Embryonic facial prominence (tissue), 1 donor: ENCODE measurements around the gene DPY19L2.
A peak's percentile ranks its signal among the peaks of the same experiment; 100 is the strongest.
"Not testable (repeated sequence)": the region's sequence is repeated elsewhere in the genome, so short reads cannot be mapped to it uniquely, and the experiment has no call there.

Experiments
- DNase-seq: peaks from one replicate; pipeline ENCODE4 v3.0.0-alpha.2; 2016; ENCODE audit errors: extremely low spot score

DPY19L2 gene

DNA sequence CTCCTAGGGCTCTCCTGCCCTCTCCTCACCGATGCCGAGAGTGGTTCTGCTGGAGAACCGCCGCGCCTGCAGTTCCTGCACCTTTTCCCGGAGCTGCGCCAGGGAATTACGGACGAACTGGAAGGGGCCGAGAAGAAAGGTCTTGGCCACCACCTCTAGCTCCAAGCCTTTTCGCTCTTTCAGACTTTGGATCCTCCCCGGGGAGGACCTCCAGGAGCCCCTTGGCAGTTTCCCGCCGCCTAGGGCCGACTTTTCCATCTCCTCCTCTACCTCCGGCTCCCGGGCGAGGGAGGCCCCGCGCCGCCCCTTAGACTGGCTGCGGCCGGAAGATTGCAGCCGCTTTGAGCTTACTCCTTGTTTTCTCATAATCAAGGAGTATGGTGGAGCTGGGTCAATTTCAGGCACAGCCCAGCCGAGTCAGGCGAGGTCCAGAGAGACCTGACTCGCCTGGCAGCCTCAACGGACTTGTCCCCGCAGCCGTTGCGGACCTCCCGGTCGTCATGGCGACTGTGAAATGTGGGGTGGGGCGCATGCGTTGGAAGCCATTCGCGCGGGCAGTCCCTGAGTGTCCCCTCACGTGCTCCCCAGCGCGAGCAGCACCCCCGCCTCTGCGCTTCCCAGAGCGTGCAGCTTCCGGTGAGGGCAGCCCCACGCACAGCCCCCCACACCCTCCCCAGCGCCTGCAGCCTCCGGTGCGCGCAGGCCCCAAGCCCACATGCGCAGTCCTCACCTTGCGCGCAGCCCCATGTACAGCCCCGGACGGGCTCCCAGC, at the start of gene DPY19L2:
DPY19L2 (minus strand) TSS at position 466 of the 772 bp plus-strand sequence; CDS start at position 366, 100 bp downstream.
- DNase-seq = peak; percentile 20

DNA sequence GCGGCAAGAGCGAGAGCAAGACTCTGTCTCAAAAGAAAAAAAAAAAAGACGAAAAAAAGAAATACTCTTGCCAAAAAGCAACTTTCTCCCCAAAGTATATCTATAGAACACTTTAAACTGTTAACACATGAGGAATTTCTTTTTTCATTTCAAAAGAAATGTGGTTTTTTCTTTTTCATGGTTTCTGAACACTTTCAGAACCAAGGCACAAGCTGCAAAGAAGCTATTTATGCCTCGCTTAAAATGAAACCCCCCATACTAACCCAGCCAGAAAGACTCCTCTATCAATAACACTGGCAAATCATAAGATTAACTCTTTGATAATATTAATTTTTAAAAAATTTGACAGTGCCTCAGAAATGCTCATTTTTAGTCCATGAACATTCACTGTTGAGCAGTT, 48.6 kb upstream of the DPY19L2 start:
- DNase-seq = not testable (repeated sequence)

DNA sequence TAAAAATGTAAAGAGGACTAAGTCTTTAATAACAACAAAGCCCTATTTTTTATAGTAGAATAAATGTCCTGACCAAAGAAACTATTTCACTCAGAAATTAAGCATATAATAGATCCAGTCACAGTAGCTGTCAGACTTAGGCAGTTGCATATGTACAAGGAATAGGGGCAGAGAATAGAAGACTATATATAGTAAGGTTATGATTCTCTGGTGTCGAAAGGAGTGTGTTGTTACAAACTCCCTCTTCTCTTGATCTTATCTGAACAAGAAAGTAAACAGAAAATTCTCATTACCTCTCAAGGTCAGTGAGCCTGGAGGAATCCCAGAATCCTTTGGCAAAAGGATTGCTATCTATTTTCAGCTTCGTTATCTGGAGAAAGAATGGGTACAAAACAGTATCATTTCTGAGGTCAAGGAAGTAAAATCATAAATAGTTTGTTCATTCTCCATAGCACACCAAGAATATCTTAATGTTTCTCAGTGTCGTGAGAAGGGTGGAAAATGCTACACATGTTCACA, 46.9 kb upstream of the DPY19L2 start:
- DNase-seq = not testable (repeated sequence)

DNA sequence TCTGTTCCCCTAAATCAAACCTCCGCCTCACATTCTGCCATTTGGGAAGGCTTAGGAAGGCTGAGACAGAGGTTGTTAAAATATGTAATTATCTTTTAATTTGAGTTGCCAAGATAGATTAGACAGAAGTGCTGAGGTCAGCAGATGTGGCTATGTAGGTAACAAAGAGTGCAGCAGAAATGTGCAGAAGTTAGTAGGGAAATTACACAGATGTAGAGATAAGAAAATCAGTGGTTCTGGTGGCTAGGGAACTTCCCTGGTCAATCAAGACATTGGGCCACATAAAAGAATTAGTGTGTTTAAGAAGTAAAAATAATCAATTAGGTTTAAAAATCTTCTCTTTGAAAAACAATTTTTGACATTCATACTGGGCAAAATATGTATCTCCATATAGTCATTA, 46.1 kb upstream of the DPY19L2 start:
- not testable (repeated sequence) for DNase-seq

DNA sequence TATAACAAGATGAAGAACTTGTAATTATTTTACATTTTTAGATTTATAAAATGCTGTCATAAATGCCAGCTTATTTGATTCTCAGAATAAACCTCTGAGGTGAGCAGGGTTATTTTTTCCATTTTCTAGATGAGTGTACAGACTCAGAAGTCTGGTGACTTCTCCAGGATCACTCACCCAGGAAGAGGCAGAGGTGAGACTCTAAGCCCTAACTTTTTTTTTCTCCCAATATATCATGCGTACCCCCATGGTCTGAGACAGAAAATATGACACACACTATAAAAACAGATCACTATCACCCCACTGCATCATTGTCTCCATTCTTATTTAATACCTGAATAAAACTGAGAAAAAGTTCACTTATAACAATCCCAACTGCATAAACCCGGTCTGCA, 45.4 kb upstream of the DPY19L2 start:
- DNase-seq = not testable (repeated sequence)

DNA sequence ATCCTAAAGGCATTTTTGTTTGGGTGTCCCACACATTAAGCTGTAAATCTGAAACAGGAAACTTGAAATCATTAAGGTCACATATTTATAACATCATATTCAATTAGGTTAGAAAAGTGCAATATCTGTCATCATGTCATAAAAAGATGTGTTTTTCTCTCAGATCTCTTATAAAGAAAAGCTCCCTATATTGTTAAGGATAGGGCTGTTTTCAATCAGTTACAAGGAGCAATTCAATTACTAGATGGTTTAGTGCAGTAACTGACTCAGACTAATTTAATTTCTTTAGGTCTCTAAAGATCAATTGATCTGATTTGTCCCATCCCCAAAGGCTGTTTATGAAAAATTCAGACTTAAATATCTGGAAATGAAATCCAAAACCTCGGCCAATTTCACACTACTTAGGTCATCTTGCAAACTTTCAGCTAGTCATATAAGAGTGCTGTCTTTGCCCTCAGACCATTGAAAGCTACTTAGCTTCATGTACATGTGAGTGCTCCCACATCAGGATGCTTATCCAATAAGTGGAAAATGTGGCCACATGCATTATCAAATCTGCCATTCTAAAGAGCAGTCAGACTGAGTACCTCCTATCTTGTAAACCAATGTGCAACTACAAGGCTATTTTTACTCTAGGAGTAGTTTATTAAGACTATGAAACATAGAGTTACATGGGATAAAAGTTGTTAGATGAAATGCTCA, 44.8 kb upstream of the DPY19L2 start:
- DNase-seq = not testable (repeated sequence)

DNA sequence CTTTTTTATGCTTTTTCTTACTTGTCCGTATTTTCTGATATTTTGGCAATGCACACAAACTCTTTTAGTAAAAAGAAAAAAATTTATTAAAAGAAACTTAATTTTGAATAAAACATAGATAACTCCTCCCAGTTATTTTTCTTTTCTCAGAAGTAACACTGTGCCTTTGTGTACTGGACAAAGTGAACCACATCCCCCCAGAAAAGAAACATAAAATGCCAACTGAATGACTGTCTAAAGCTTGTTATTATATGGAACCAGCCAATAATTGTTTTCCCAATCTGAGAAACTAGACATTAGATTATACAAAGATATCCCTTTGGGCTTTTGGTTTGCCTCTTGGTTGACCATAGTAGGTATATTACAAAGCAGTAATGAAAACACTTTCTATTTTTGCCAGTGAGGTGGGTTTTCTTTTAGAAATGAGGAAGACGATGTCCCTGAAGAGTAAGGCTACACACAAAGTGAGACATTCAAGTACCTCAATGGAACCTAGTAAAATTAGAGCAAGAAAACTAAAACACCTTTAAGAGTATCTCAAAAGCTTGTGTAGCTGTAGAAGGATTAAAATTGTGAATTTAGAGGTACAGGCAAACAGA, 44.2 kb upstream of the DPY19L2 start:
- not testable (repeated sequence) for DNase-seq

DNA sequence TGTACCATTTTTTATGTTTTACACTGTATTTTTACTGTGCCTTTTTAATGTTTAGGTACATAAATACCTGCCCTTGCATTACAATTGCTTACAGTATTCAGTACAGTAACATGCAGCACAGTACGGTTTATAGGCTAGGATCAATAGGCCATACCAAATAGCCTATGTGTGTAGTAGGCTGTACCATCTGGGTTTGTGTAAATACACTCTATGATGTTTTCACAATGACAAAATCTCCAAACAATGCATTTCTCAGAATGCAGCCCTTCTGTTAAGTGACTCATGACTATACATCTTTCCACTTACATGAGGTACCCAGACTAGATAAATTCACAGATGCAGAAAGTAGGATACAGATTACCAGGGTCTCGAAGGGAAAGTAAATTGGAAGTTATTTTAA, 43.0 kb upstream of the DPY19L2 start:
- not testable (repeated sequence) for DNase-seq

DNA sequence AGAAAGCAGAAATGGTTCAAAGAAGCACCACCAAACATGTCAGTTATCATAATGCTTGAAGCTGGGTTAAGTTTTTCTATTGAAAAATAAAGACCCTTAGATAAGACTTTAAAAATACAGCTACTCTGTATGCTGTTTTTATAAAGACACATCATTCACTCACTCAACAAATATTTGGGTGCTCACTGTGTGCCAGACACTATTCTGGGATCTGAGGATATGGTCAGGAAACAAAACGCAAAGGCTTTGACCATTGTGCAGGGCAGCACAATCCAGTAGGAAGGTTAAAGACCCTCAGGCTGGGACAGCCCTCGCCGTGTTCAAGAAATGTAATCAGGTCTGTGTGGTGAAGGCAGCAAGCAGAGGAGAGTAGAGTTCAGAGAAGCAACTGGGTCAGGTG, 38.0 kb upstream of the DPY19L2 start:
- DNase-seq = no peak

DNA sequence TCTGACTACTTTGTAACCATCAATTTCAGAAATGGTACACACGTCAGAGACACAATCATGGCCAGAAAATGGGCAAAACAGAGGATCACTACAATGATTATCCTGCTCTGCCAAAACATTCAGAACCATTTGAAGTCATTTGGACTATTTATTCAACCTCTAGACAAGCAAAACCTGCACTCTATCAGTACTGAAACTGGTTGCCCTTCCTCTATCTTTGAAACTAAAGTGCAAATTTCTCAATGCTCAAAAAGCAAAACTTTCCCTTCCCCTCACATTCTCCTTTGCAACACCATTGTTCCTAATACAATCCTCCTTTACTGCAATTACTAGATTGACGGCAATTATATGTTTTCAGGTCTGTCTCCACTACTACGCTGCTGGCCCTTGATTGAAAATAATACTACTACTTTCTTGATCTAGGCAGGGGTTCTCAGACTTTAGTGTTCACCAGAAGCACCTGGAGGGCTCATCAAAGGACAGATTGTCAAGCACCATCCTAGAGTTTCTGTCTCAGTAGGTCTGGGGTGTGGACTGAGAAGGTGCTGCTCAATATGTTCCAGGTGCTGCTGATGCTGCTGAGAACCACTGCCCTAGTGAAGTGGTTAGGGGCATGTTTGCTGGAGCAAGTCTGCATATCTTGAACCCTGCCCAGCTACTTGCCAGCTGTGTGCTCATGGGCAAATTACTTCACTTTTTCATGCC, 31.5 kb upstream of the DPY19L2 start:
- not testable (repeated sequence) for DNase-seq

DNA sequence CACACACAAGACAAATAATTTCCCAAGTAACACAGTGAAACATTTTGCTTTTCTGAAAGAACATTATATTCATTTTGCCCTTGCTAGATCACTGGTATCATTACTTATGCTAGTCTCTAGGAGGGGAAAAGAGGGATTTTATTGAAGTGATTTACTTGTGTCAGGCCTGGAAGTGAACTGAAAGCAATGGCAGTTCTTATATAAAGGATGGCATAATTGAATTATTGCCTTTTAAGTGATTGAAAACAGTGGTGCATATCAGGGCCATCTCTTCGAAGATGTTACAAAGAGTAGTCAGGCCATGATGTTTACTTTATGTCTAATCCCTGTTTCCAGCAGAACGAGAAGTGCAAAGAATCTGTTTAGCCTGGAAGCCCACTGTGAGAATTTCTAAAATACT, 30.7 kb upstream of the DPY19L2 start:
- DNase-seq = not testable (repeated sequence)

DNA sequence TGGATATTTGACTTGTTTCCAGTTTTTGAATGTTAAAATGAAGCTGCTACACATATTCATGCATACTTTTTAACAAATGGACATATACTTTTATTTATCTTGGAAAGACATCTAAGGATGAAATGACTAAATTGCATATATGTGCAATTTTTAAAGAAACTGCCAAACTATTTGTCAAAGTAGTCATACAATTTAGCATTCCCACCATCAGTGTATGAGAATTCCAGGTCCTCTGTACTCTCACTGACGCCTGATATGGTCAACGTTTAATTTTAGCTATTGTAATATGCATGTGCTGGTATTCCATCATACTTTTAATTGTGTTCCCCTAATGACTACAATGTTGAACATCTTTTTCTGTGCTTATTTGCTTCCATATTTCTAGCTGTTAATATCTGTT, 22.5 kb upstream of the DPY19L2 start:
- DNase-seq = not testable (repeated sequence)

DNA sequence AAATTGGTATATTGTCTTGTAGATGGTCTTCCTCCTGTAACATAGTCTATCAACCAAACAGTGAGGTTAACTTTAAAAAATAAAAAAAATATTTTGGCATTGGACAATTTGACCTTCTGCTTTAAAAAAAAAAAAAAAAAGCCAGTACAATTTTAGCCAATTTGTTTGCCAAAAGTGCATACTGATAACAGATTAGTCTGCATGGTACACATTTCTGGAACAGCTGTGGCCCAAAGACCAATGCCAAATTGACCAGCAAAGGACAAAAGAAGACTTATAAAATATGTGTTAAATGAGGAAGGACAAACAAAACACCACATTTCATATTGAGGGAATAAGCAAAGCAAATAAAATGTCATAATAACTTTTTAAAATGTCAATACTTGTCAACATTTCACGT, 20.8 kb upstream of the DPY19L2 start:
- not testable (repeated sequence) for DNase-seq

DNA sequence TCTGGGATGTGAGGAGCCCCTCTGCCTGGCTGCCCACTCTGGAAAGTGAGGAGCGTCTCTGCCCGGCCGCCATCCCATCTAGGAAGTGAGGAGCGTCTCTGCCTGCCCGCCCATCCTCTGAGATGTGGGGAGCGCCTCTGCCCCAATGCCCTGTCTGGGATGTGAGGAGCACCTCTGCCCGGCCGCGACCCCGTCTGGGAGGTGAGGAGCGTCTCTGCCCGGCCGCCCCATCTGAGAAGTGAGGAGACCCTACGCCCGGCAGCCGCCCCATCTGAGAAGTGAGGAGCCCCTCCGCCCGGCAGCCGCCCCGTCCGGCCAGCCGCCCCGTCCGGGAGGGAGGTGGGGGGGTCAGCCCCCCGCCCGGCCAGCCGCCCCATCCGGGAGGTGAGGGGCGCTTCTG, 18.3 kb upstream of the DPY19L2 start:
- not testable (repeated sequence) for DNase-seq

DNA sequence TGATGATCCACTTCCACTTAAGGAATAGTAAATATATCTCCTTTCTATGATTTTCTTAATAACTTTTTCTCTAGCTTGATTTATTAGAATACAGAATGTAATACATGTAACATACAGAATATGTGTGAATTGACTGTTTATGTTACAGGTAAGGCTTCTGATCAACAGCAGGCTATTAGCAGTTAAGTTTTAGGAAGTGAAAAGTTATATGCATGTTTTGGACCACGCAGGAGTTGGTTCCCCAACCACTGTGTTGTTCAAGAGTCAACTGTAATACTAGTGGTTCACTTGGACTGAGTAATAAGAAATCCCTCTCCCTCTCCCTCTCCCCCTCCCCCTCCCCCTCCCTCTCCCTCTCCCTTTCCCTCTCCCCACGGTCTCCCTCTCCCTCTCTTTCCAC, 17.5 kb upstream of the DPY19L2 start:
- DNase-seq = not testable (repeated sequence)

DNA sequence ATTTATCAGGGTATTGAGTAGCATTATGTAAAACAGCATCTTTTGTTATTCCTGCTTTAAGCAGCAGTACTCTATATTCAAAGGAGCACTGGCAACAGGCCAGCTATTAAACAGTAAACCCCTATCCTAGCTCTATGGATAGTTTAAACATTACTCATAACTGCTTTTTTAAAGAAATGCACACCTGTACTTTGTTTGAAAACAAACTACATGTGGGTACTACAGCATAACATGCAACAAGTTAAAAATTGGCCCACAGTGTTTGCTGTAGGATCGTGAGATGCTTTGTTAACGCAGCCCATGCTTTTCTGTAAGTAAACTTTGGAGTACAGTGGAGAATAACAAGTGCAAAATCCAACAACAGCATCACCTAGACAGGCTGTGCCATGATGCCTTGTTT, 14.3 kb upstream of the DPY19L2 start:
- DNase-seq = not testable (repeated sequence)

DNA sequence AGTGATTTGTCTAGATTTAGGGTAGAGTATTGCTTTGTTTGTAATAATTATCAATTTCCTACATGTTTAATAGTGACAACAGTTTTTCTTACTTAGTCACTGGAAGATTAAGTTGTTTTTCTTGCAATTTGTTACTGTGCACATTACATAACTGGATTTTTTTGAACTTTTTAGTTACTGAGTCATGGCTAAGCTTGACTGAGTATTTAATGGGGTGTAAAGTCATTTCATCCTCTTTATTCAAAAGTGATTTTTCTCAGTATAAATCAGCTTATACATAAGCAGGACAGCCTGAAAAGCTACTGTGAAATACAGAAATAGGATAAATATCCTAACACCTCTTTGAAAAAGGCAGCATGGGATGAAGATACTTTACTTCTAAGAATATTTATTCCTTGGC, 12.5 kb upstream of the DPY19L2 start:
- DNase-seq = not testable (repeated sequence)

DNA sequence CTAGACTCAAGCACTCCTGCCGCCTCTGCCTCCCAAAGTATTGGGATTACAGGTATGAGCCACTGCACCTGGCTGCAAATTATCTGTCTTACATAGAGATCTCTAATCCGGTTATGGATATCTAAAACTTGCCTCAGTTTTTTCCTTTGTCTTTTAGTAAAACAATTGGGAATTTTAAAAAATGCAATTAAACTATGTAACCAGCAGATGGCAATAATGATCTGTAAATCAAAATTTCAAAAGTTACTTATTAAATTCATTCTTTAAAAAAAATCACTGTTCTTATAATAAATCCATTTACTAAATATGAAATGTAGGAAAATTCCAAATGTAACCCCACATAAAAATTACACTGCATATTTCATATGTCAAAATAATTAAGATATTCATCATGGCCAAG, 4.3 kb upstream of the DPY19L2 start:
- DNase-seq = not testable (repeated sequence)

DNA sequence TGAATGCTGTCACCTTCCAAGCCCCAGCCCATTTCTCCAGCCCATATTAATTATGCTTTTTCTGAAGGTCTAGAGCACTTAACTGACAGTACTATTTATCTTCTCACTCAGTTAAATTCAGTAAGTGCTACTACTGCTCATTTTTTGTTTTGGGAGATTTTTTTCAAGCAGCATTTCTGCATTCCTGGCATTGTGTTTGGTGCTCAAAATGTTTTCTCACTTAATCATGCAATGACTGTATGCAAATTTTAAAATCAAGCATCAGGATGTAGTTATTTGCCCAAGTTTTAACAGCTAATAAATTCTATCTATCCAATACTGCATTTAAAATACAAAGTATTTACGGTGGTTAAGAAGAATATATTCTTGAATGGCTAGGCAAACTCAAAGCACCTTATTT, 1.6 kb upstream of the DPY19L2 start:
- DNase-seq = not testable (repeated sequence)

DNA sequence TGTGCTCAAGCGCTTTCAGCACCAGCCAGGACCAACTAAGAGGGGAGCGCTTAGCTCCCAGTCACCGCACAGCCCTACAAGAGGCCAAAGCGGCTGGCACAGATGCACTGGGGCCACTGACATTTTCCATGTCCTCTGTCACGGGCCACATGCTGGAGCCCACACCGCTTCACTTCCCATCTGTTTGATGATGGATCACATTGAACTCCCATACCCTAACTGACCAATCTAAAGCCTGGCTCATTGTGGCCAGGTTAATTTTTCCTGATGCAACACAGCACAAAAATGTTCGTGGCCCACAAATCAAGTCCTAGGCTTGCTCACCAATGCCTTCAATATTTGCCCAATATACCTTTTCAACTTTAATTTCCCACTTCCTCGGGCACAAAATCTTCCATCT, 1.1 kb upstream of the DPY19L2 start:
- not testable (repeated sequence) for DNase-seq

DNA sequence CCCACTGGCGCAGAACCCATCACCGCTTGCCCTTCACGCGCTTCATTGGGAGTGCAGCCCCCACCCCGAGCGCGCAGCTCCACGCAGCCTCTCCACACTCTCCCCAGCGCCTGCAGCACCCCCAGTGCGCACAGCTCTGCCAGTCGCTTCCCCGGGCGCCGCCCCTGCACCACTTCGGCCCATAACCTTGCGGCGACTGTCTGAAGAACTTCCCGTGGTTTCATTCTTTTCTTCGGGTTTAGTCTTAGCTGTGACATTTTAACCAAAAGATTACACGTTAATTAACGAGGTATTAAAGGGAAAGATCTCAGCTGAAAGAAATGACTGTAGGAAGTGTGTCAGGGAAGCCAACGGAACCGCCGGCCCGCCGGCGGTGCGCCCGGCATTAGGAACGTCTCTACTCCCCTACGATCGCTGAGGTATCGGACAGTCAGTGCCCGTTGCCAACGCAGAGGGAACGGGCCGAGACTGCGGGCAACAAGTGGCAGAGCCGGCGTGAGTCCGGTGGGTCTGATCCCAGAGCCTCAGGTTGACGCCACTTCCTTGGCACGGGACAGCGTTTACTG, 590 bp upstream of the DPY19L2 start:
- DNase-seq = not testable (repeated sequence)
